GM19023 (cell line): ENCODE data around the gene SUPT16H.

Experiments used
- ATAC-seq: cut with Tn5 transposase; IDR thresholded peaks from one replicate; pipeline ENCODE4 v1.9.1; 2021; ENCODE audit warnings: mild to moderate bottlenecking, moderate library complexity; ENCODE audit not compliant: unreplicated experiment

SUPT16H gene

GRCh38 chr14:21302013-21302835 lies 81.6 kb downstream of the SUPT16H start:
- no peak for ATAC-seq
